GM21381 (cell line): ENCODE results near the gene MTA1.

ENCODE experiments used
- ATAC-seq: cut with Tn5 transposase; IDR thresholded peaks from one replicate; pipeline ENCODE4 v1.9.1; 2021; ENCODE audit warnings: mild to moderate bottlenecking, moderate library complexity; ENCODE audit not compliant: unreplicated experiment

Gene MTA1

GRCh38 chr14:105401699-105402098, 17.9 kb upstream of the MTA1 start:
- no peak for ATAC-seq

- no peak for ATAC-seq
These were observed 11.0 kb upstream of the MTA1 start for GRCh38 chr14:105408592-105408991.

- ATAC-seq, result no peak
These were observed 10.3 kb upstream of the MTA1 start for GRCh38 chr14:105409364-105409763.

GRCh38 chr14:105410642-105411016, 9.0 kb upstream of the MTA1 start:
- ATAC-seq, result no peak

GRCh38 chr14:105411017-105411941, 8.3 kb upstream of the MTA1 start:
- no peak for ATAC-seq

GRCh38 chr14:105411985-105412770, 7.4 kb upstream of the MTA1 start:
- ATAC-seq, result no peak

GRCh38 chr14:105412771-105413543, 6.7 kb upstream of the MTA1 start:
- no peak for ATAC-seq

- no peak for ATAC-seq
These were observed 6.1 kb upstream of the MTA1 start for GRCh38 chr14:105413544-105413886.

GRCh38 chr14:105414456-105415371, 4.9 kb upstream of the MTA1 start:
- peak; percentile 61 for ATAC-seq

- no peak for ATAC-seq
These were observed 3.9 kb upstream of the MTA1 start for GRCh38 chr14:105415481-105416428.

GRCh38 chr14:105416671-105417070, 3.0 kb upstream of the MTA1 start:
- no peak for ATAC-seq

GRCh38 chr14:105417690-105418121, 1.9 kb upstream of the MTA1 start:
- no peak for ATAC-seq

- no peak for ATAC-seq
These were observed 1.1 kb upstream of the MTA1 start for GRCh38 chr14:105418269-105419194.

GRCh38 chr14:105420101-105420973, 710 bp downstream of the MTA1 start:
- ATAC-seq, result no peak

- no peak for ATAC-seq
These were observed 1.5 kb downstream of the MTA1 start for GRCh38 chr14:105420974-105421674.
